Peyer's patch (tissue), 4 donors: ENCODE results near the gene PARP15. TPM values are rescaled to one million over a fixed set of nuclear protein-coding genes. Genes with fewer than 3 reads are reported as not detected.

Source experiments
- DNase-seq, 3 donors: peaks; one replicate each; pipeline ENCODE4 v3.0.0-alpha.2; 2017 to 2019
- H3K27ac ChIP-seq, 4 donors: fragments of 200-600 bp; sonication (generic); one replicate each; pipeline ENCODE4 v1.5.1; 2016 to 2019
- H3K27me3 ChIP-seq, 2 donors: fragments of 200-600 bp; sonication (generic); one replicate each; pipeline ENCODE4 v1.5.1; 2019
- H3K36me3 ChIP-seq, 3 donors: fragments of 200-600 bp; sonication (generic); one replicate each; pipeline ENCODE4 v1.5.1; 2016 to 2019
- H3K4me1 ChIP-seq, 4 donors: fragments of 200-600 bp; sonication (generic); one replicate each; pipeline ENCODE4 v1.5.1; 2016 to 2019
- H3K4me3 ChIP-seq, 4 donors: fragments of 200-600 bp; sonication (generic); 1 replicate in 3 of 4; 2 replicates in 1 of 4; pipeline ENCODE4 v1.5.1; 2016 to 2019; ENCODE audit warnings: mild to moderate bottlenecking in 1 of 4
- H3K9me3 ChIP-seq, 4 donors: fragments of 200-600 bp; sonication (generic); one replicate each; pipeline ENCODE4 v1.5.1; 2016 to 2019; ENCODE audit warnings: mild to moderate bottlenecking in 1 of 4
- CTCF ChIP-seq, 6 experiments: fragments of 450-650 bp in 4 of 6; fragments of 200-600 bp in 2 of 6; sonication (generic) in 1 of 6; IDR thresholded peaks; one replicate each; pipeline ENCODE4 v1.5.1; 2017 to 2019; ENCODE audit warnings: antibody characterized with exemption in 6 of 6, mild to moderate bottlenecking in 3 of 6, moderate library complexity in 1 of 6
- POLR2A ChIP-seq, 2 donors: fragments of 450-650 bp; IDR thresholded peaks; one replicate each; pipeline ENCODE4 v1.5.1; 2017; ENCODE audit warnings: antibody characterized with exemption in 2 of 2, mild to moderate bottlenecking in 2 of 2, moderate library complexity in 2 of 2
- total RNA-seq, 4 donors: library from RNA; depleted of rRNA; stranded (reverse); fragments of >200 nt; gene quantifications; one replicate each; pipeline ENCODE4 v1.1.0, GENCODE V29; 2016

PARP15 gene
- total RNA-seq, 4 donors from 2014 or later: 3.1 to 109 (median 6.5) TPM

GRCh38 chr3:122627301-122627700 is 49.9 kb downstream of the PARP15 start:
- no peaks in the 10 kb centered on the region for H3K9me3 ChIP-seq
- H3K36me3 ChIP-seq: no peaks in the 10 kb centered on the region
- H3K27me3 ChIP-seq: no peaks in the 10 kb centered on the region
- no peak overlapping the region for H3K4me3 ChIP-seq
- no peak for TF ChIP-seq POLR2A (IDR thresholded peaks at IDR 0.05)
- no peak for TF ChIP-seq CTCF (IDR thresholded peaks at IDR 0.05)
- no peaks in the 10 kb centered on the region for H3K4me1 ChIP-seq
- DNase-seq: no peak
- H3K27ac ChIP-seq: no peak overlapping the region

GRCh38 chr3:122628567-122628966 is 51.1 kb downstream of the PARP15 start:
- Histone ChIP-seq H3K36me3 (no peaks in the 10 kb centered on the region), H3K9me3 (no peaks in the 10 kb centered on the region), H3K27ac (no peak overlapping the region), H3K4me1 (no peaks in the 10 kb centered on the region), H3K27me3 (no peaks in the 10 kb centered on the region), H3K4me3 (no peak overlapping the region)
- DNase-seq: no peak
- no peak for TF ChIP-seq POLR2A (IDR thresholded peaks at IDR 0.05)
- TF ChIP-seq CTCF (IDR thresholded peaks at IDR 0.05): no peak

GRCh38 chr3:122629763-122630162 is 52.3 kb downstream of the PARP15 start:
- no peaks in the 10 kb centered on the region for H3K36me3 ChIP-seq
- no peaks in the 10 kb centered on the region for H3K9me3 ChIP-seq
- no peak overlapping the region for H3K4me3 ChIP-seq
- H3K4me1 ChIP-seq: no peaks in the 10 kb centered on the region
- no peaks in the 10 kb centered on the region for H3K27me3 ChIP-seq
- H3K27ac ChIP-seq: no peak overlapping the region
- no peak for TF ChIP-seq POLR2A (IDR thresholded peaks at IDR 0.05)
- TF ChIP-seq CTCF (IDR thresholded peaks at IDR 0.05): no peak
- no peak for DNase-seq

- Histone ChIP-seq H3K4me3 (no peak overlapping the region), H3K27ac (no peak overlapping the region), H3K9me3 (no peaks in the 10 kb centered on the region), H3K4me1 (no peaks in the 10 kb centered on the region), H3K27me3 (no peaks in the 10 kb centered on the region), H3K36me3 (no peaks in the 10 kb centered on the region)
- TF ChIP-seq CTCF (IDR thresholded peaks at IDR 0.05) (no peak), POLR2A (IDR thresholded peaks at IDR 0.05) (no peak)
- no peak for DNase-seq
Measured at GRCh38 chr3:122635789-122636188, 58.3 kb downstream of the PARP15 start.

GRCh38 chr3:122636697-122637096 is 59.2 kb downstream of the PARP15 start:
- Histone ChIP-seq H3K4me1 (no peaks in the 10 kb centered on the region), H3K4me3 (no peak overlapping the region), H3K27me3 (no peaks in the 10 kb centered on the region), H3K36me3 (no peaks in the 10 kb centered on the region), H3K27ac (no peak overlapping the region), H3K9me3 (no peaks in the 10 kb centered on the region)
- DNase-seq: no peak
- TF ChIP-seq POLR2A (IDR thresholded peaks at IDR 0.05) (no peak), CTCF (IDR thresholded peaks at IDR 0.05) (no peak)

- DNase-seq: no peak
- no peaks in the 10 kb centered on the region for H3K9me3 ChIP-seq
- H3K27me3 ChIP-seq: no peaks in the 10 kb centered on the region
- TF ChIP-seq POLR2A (IDR thresholded peaks at IDR 0.05) (no peak), CTCF (IDR thresholded peaks at IDR 0.05) (no peak)
- H3K27ac ChIP-seq: no peak overlapping the region
- H3K4me3 ChIP-seq: no peak overlapping the region
- no peaks in the 10 kb centered on the region for H3K36me3 ChIP-seq
- H3K4me1 ChIP-seq: no peaks in the 10 kb centered on the region
Measured at GRCh38 chr3:122640437-122640999, 63.1 kb downstream of the PARP15 start.
